ENCODE results near the gene POLR1F.

DNA sequence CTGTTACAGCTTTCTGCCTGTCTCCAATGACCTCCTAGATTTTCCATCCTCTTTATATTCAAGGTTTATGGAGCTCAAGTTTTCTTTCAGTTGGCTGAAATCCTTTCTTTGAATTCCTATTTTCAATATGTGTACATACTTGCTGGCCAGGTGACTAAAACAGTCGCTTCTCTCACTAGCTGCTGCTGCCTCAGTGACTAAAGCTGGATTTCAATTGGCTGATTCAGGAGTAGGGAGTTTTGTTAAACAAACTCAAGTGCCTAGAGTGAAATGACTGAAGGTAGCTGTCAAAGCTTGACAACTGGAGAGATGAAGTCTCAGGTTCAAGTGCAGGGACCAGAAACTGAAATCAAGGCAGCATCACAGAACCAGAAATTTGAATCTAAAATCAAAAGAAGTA lies 6.7 kb upstream of the POLR1F start:
- no peak for TF ChIP-seq EP300 (IDR thresholded peaks at IDR 0.05)
- TF ChIP-seq, protein P1, sequence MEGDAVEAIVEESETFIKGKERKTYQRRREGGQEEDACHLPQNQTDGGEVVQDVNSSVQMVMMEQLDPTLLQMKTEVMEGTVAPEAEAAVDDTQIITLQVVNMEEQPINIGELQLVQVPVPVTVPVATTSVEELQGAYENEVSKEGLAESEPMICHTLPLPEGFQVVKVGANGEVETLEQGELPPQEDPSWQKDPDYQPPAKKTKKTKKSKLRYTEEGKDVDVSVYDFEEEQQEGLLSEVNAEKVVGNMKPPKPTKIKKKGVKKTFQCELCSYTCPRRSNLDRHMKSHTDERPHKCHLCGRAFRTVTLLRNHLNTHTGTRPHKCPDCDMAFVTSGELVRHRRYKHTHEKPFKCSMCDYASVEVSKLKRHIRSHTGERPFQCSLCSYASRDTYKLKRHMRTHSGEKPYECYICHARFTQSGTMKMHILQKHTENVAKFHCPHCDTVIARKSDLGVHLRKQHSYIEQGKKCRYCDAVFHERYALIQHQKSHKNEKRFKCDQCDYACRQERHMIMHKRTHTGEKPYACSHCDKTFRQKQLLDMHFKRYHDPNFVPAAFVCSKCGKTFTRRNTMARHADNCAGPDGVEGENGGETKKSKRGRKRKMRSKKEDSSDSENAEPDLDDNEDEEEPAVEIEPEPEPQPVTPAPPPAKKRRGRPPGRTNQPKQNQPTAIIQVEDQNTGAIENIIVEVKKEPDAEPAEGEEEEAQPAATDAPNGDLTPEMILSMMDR (IDR thresholded peaks at IDR 0.05): no peak
- no peak for TF ChIP-seq POLR2AphosphoS5 (IDR thresholded peaks at IDR 0.05)
- TF ChIP-seq POLR2A (IDR thresholded peaks at IDR 0.05): no peak
